ENCODE measurements around the gene SMCR8.
"Not testable (repeated sequence)": the region's sequence is repeated elsewhere in the genome, so short reads cannot be mapped to it uniquely, and the experiment has no call there.

SMCR8 gene

GRCh38 chr17:18363101-18364049 lies 48.3 kb downstream of the SMCR8 start, which contains the start of gene SHMT1:
Gene SHMT1 (minus strand): TSS chr17:18363550. CDS start chr17:18355981, 7,569 bp downstream.
- no peak for FAIRE-seq

GRCh38 chr17:18364166-18364565 lies 49.1 kb downstream of the SMCR8 start:
- FAIRE-seq = no peak

- FAIRE-seq = no peak
These were observed 53.9 kb downstream of the SMCR8 start for GRCh38 chr17:18368946-18369345.

- FAIRE-seq = no peak
These were observed 55.7 kb downstream of the SMCR8 start for GRCh38 chr17:18370761-18371160.

GRCh38 chr17:18371455-18371854 lies 56.4 kb downstream of the SMCR8 start:
- no peak for FAIRE-seq

- not testable (repeated sequence) for FAIRE-seq
These were observed 58.1 kb downstream of the SMCR8 start for GRCh38 chr17:18373181-18373580.

- FAIRE-seq = no peak
These were observed 59.1 kb downstream of the SMCR8 start for GRCh38 chr17:18374216-18374615.
